Stimulated activated CD4-positive, alpha-beta T cell treated with anti-CD3 and anti-CD28 coated beads, Interleukin-15, amount 100 ng/mL, for 48 hours (primary cell): ENCODE results near the gene FAM131B.
A peak's percentile ranks its signal among the peaks of the same experiment; 100 is the strongest.

ENCODE experiments used
- DNase-seq, 2 donors: peaks; one replicate each; pipeline ENCODE4 v3.0.0-alpha.2; 2020; ENCODE audit warnings: low read depth in 2 of 2

FAM131B gene

DNA sequence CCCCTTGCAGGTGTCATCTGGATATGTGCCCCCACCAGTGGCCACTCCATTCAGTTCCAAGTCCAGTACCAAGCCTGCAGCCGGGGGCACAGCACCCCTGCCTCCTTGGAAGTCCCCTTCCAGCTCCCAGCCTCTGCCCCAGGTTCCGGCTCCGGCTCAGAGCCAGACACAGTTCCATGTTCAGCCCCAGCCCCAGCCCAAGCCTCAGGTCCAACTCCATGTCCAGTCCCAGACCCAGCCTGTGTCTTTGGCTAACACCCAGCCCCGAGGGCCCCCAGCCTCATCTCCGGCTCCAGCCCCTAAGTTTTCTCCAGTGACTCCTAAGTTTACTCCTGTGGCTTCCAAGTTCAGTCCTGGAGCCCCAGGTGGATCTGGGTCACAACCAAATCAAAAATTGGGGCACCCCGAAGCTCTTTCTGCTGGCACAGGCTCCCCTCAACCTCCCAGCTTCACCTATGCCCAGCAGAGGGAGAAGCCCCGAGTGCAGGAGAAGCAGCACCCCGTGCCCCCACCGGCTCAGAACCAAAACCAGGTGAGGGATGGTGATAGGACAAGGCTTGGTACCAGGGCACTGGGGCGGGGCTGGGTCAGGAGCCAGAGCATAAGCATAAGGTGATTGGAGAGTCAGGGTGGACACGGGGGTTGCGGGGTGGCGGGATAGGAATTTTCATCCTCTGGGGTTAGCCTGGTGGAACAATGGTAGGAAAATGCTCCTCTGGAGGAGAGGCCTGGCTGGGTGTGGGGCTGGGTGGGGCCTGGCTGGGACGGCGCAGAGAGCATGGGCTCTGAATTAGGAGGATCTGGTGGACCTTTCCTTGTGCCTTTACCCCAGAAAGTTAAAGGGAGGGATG lies 20.5 kb upstream of the FAM131B start:
- no peak for DNase-seq

- no peak for DNase-seq
These were observed 19.7 kb upstream of the FAM131B start for GRCh38 chr7:143382126-143382790.

- DNase-seq: no peak
These were observed 19.1 kb upstream of the FAM131B start for GRCh38 chr7:143381427-143382125.

DNA sequence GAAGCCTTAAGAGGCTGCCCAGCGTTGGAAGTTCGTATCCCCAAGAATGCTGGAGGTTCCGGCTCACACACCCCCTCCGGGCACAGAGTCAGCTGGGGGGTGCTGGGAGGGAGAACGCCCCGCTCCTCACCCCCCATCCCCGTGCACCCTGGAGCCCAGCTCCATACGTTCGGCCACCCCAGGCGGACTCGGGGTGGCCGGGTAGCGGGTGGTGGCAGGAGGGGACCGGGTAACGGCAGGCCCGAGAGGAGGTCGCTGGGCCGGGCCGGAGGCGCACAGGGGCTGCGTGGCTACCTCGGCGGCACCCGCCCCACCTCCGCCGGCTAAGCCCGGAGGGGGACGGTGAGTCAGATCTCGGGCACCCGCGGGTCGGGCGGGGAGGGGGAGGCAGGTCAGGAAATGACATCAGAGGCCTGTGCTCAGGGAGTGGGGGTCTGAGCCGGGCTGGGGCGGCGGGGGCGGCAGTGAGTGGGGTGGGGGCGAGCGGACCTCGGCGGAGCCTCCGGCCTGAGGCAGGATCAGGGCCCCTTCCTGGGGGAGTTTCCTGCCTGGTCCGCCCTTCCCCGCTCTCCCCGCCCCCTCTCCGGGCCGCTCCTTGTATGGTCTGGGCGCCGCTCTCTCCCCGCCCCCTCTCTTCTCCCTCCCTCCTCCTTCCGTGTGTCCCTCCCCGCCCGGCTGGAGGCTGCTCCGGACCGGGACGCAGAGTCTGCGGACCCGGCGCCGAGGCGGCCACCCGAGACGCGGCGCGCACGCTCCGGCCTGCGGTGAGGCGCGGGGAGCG lies 18.3 kb upstream of the FAM131B start, which contains the start of gene ZYX:
TSS of gene ZYX (plus strand) at position 700 of the 781 bp plus-strand sequence. CDS start 227 bp downstream, outside the sequence.
- peak; percentile 76 to 87 for DNase-seq

- peak; percentile 68 to 80 for DNase-seq
These were observed 17.7 kb upstream of the FAM131B start for GRCh38 chr7:143380260-143380645.

- no peak for DNase-seq
These were observed 17.2 kb upstream of the FAM131B start for GRCh38 chr7:143379611-143380259.

DNA sequence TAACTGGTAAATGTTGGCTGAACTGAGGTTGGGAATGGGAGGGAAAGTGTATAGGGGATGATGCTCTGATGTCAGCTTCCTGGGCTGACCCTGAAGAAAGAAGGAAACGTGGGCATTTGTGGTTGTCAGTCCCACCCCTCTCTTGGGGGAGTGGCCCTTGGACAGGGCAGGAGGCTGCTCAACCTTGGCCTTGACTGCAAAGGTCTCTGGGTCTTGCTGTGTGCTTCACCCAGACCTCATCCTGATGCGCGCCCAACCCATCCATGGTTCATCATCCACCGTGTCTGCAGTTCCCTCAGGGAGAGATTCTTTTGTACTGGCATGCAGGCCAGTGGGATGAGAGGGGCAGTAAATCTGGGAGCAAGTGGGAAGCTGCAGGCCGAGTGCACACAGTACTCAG lies 13.9 kb upstream of the FAM131B start:
- DNase-seq: no peak

GRCh38 chr7:143375298-143376034 lies 13.0 kb upstream of the FAM131B start:
- no peak for DNase-seq

DNA sequence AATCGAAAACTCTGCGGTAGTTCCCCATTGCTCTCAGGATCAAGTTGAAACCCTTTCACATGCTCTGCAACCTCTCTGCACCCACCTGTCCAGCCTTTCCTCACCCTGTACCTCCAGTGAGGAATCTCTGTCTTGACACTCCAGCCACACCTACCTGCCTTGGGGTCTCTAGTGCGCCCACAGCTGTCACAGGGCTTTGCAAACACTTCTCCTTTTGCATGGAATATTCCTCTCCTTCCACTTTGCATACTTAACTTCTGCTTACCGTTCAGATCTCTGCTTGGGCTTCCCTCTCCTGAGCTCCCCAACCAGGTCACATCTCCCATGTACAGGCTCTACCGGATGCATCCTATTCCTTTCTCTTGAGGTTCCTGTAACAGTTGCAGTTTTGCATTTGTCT lies 12.0 kb upstream of the FAM131B start:
- no peak for DNase-seq

GRCh38 chr7:143373255-143373794 lies 10.8 kb upstream of the FAM131B start:
- no peak for DNase-seq

DNA sequence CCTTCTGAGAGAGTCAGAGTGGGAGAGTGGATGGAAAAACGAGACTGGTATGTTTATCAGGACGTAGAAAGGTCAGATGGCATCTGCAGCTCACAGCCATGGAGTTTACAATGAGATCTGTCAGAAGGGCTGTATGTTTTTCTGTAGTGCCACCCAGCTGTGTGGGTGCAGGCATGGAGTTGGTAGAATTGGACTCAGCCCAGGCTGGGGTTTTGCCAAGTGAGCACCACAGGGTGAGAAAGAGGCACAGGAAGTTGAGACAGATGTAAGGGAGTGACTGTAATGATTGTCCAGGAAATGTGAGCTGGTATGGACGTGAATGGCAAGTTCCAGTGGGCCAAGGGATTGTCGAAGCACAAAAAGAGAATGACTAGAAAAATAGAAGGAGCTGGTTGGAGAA lies 9.6 kb upstream of the FAM131B start:
- DNase-seq: no peak

- DNase-seq: no peak
These were observed 7.5 kb upstream of the FAM131B start for GRCh38 chr7:143369678-143370651.

- DNase-seq: no peak
These were observed 5.9 kb upstream of the FAM131B start for GRCh38 chr7:143368387-143368786.

GRCh38 chr7:143367972-143368371 lies 5.5 kb upstream of the FAM131B start:
- no peak for DNase-seq

DNA sequence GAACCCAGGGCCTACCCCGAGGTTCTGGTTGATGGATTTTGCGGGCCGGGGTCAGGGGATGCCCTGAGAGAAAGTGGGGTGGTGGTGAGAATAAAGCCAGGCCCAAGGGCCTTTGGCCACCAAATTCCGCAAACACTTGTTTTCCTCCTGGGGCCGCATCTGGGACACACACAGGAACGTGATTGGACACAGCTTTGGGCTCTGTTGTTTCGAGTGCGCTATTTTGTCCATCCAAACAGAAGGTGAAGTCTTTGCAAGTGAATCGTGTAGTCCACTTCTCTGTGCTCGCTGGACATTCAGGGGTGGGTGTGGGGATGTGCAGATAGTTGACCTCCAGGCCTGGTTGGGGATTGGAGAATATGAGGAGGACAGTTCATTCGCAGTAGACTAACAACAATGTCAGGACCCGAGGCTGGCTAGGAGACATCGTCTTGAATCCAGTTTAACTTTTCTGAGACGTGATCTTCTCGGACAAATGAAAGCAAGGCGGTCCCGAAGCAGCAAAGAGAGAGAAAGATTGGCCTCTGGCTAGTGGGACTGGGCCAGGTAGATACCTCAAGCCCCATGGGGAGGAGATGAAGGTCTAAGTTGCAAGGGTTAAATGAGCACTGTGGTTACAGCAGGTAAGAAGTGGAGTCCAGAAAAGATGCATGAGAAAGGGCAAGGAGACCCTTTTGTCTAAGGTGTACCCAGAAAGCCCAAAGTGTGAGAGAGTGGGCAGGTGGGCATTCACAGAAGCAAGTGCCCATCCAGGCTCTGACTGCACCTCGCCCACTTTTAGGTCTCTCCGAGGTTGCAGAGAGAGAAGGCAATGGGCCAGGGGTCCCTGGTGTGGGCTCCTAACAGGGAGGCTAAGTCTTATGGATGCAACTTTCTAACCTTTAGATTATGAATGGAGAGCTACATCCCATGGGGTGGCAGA lies 764 bp upstream of the FAM131B start:
- DNase-seq: no peak

GRCh38 chr7:143361552-143362130 lies 872 bp downstream of the FAM131B start:
- DNase-seq: no peak

DNA sequence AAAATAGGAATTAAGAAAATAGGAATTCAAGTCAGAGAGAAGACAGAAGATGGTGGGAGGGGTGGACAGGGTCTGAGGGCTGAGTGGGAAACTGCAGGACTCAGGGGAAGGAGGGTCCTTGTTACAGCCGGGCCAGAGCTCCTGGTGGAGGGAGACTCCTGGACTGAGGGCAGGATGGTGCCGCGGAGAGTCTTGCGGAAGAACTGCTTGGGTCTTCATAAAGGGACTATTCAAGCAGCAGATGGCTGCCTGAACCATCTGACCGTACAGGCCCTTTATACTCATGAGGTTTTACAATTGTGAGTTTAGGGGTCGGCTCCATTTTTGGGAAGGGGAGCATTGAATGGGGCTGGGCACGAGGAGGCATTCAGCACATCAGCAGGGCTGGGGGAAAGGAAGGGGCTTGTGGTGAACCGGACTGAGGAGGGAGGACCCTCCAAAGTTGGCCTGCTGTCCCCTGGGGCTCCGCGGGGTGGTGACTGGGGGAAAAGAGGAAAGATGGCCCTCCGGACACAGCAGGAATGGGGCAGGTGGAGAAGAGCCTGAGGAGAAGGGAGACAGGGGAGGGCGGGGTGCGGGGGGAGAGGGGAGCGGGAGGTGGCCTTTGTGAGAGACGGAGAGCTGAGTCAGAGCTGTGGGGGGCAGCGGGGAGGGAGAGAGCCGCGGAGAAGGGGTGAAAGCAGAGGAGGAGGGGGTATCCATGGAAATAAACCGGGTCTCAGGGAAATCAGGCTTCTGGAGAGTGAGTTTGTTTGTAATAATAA lies 1.5 kb downstream of the FAM131B start:
- no peak for DNase-seq
